ENCODE measurements around the gene CACNB1.

Gene CACNB1

DNA sequence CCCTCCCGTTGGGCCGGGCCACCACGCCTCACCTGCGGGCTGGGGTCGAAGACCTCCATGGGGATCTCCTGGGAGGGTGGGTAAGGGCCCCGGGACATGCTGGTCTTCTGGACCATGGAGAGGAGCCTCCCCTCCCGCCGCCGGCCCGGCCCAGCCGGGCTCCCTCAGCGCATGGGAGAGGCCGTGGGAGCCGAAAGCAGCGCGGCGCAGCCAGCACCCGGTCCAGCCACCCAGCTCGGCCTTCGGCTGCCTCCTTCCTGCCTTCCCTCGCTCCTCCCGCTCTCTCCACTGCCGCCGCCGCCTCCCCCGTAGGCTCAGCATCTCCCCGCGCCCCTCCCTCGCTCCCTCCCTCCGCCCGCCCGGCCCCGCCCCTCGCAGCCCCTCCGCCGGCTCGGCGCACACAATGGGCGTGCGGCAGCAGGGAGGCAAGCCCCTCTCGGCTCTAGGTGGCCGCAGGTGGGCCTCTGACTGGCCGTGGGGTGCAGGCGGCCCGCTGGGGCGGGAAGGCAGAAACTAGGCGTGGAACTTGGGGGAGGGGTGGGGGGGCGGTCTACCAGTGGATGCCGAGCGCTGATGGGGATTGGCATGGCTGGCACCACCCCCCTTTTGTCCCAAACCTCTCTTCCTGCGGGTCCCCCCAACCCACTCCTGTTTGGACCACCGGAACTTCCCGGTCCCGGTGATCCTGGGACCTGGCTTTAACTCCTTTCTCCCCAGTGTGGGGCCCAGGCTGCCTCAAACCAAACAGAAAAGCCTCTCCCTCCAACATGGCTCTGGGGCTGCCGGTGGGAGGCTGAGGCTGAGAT is at the start of gene CACNB1:
Gene CACNB1 (minus strand): TSS at position 290 of the 806 bp plus-strand sequence. CDS start 174 bp downstream, at position 116.
- TF ChIP-seq, protein P1, sequence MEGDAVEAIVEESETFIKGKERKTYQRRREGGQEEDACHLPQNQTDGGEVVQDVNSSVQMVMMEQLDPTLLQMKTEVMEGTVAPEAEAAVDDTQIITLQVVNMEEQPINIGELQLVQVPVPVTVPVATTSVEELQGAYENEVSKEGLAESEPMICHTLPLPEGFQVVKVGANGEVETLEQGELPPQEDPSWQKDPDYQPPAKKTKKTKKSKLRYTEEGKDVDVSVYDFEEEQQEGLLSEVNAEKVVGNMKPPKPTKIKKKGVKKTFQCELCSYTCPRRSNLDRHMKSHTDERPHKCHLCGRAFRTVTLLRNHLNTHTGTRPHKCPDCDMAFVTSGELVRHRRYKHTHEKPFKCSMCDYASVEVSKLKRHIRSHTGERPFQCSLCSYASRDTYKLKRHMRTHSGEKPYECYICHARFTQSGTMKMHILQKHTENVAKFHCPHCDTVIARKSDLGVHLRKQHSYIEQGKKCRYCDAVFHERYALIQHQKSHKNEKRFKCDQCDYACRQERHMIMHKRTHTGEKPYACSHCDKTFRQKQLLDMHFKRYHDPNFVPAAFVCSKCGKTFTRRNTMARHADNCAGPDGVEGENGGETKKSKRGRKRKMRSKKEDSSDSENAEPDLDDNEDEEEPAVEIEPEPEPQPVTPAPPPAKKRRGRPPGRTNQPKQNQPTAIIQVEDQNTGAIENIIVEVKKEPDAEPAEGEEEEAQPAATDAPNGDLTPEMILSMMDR (IDR thresholded peaks at IDR 0.05; ENCODE audit: borderline replicate concordance, control extremely low read depth, extremely low read depth, insufficient read depth, missing control alignments): no peak
- DNase-seq (ENCODE audit: low spot score): peak; percentile 92
- in situ Hi-C loops (cut with MboI; ENCODE audit: low sequenced_read_pairs, unreplicated experiment): no loop called here

DNA sequence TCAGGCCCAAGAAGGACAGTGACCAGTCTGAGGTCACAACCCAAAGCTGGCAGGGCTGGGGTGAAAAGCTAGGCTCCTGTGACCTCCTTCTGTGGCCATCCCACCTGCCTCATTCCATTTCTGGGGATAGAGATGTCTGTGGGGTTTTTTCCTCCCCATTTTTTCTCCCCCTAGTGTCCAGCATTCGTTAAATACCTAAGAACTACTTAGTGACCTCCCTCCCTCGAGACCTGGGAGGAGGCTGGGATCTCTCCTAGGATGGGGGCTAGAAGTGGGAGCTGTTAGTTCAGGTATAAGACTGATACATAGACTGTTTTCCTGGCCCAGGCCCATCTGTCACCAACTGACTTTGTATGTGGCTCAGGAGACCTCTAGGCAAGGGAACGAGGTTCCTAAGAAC is 48.8 kb upstream of the CACNB1 start:
- TF ChIP-seq, protein P1 (IDR thresholded peaks at IDR 0.05; ENCODE audit: borderline replicate concordance, control extremely low read depth, extremely low read depth, insufficient read depth, missing control alignments): no peak
- DNase-seq (ENCODE audit: low spot score): no peak
- in situ Hi-C loops (cut with MboI; ENCODE audit: low sequenced_read_pairs, unreplicated experiment): no loop called here

DNA sequence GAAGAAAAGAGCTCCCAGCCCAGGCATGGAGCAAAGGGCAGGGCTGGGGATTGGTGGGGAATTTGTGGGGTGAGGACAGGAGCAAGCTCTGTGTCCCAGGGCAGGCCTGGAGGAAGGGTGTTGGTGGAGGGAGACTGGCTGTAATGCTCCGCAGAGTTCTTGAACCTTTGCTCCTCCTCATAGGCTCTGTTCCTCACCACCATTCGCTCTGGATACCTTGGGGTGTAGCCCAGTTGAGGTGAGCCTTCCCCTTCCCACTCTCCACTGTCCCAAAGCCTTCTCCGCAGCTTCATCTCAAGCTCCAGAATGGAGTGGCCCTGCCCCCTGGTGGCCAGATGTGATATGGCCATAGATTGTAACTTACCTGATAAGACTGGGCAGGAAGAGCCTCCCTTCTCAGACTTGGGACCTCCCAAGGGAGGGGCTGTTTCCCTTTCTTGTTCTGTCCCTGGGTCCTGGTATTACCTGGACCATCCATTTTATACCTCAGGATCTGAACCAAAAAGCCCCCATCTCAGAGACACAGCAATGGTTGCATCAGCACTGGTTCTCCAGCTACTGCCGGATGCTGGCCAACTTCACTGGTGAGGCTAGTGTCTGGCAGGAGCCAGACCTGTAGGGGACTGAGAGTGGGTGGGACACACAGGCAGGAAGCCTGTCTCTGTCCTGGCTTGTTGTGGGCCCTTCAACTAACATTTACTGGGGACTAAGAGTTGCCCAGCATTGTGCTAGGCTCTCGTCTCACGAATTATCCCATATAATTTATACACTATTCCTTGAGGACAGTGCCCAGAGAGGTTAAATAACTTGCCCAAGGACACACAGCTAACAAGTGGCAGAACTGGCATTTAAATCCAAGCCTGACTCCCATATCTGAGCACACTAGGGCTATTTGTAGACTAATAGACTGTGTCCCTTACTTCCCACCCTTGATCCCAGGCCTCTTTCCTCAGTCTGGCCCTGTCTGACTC is 47.4 kb upstream of the CACNB1 start:
- in situ Hi-C loops (cut with MboI; ENCODE audit: low sequenced_read_pairs, unreplicated experiment): no loop called here
- TF ChIP-seq, protein P1 (IDR thresholded peaks at IDR 0.05; ENCODE audit: borderline replicate concordance, control extremely low read depth, extremely low read depth, insufficient read depth, missing control alignments): peak; percentile 91
- DNase-seq (ENCODE audit: low spot score): peak; percentile 86

DNA sequence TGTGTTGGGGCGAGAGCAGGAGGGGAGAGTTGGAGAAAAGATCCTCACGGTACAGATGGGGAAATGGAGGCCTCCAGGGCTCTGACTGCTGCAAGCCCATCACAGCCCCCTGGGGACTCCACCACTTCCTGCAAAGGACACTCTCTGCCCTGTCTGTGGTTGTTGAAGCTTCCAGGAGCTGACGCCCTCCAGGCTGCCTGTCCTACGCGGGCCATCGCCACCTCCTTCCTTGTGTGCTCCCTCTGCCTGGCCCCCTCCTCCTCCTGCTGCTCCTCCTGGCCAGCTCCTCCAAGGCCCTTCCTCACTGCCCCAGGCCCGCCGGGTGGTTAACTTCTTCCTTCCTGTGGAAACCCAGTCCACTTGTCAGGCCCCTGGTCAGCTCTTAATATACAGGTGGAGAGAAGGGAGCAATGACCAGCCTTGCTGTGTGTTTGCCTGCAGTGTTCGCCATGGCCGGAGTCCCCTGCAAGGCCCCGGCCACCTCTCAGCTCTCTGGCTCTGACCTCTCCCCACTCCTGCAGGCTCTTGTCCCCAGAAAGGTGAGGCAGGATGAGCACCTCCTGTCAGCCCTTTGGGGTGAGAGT is 46.6 kb upstream of the CACNB1 start:
- no peak for DNase-seq (ENCODE audit: low spot score)

DNA sequence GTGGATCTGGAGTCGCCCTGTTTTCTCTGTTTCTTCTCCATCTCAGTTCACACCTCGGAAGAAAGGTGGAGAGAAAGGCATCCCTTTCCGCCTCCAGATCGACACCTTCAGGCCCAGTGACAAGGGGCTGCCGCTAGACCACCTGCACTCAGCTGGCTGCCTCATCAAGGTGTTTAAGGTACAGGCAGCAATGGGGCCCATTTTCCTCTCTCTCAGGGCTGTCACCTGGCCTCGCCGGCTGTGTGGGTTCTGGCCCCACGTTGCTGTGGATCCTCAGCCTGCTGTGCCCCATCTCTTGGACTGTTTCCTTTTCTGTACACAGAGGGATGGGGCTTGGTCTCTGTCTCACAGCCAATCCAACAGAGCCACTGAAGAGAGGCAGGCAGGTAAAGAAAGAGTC is 45.7 kb upstream of the CACNB1 start:
- TF ChIP-seq, protein P1 (IDR thresholded peaks at IDR 0.05; ENCODE audit: borderline replicate concordance, control extremely low read depth, extremely low read depth, insufficient read depth, missing control alignments): no peak
- in situ Hi-C loops (cut with MboI; ENCODE audit: low sequenced_read_pairs, unreplicated experiment): no loop called here
- no peak for DNase-seq (ENCODE audit: low spot score)

More for the DNA sequence above, 46.6 kb upstream of the CACNB1 start:
- TF ChIP-seq, protein P1 (IDR thresholded peaks at IDR 0.05; ENCODE audit: borderline replicate concordance, control extremely low read depth, extremely low read depth, insufficient read depth, missing control alignments): no peak
- in situ Hi-C loops (cut with MboI; ENCODE audit: low sequenced_read_pairs, unreplicated experiment): no loop called here

DNA sequence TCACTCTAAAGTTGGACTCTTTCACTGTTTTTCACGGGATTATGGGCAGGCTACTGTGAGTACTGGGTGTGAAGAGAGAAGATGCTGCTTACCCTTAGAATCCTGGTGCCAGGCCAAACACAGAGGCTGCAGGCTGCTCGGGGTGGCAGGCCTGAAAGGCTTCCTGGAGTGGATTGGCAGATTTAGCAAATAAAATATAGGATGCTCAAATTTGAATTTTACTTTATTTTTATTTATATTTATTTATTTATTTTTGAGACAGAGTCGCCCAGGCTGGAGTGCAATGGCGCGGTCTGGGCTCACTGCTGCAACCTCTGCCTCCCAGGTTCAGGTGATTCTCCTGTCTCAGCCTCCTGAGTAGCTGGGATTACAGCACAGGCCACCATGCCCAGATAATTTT is 43.2 kb upstream of the CACNB1 start:
- TF ChIP-seq, protein P1 (IDR thresholded peaks at IDR 0.05; ENCODE audit: borderline replicate concordance, control extremely low read depth, extremely low read depth, insufficient read depth, missing control alignments): no peak
- in situ Hi-C loops (cut with MboI; ENCODE audit: low sequenced_read_pairs, unreplicated experiment): no loop called here
- DNase-seq (ENCODE audit: low spot score): no peak

All from GM13976 (cell line).